Liver (tissue), 9 donors: ENCODE measurements around the gene ZNF577. TPM values are rescaled to one million over a fixed set of nuclear protein-coding genes. Genes with fewer than 3 reads are reported as not detected.

Experiments used
- DNase-seq: peaks from one replicate; pipeline ENCODE4 v3.0.0-alpha.2; 2017; ENCODE audit warnings: low spot score
- H3K27ac ChIP-seq, 2 donors: one replicate each; pipeline ENCODE4 v1.7.0; 2013; ENCODE audit warnings: inconsistent platforms in 2 of 2, low read length in 2 of 2, control low read depth in 1 of 2, low read depth in 1 of 2, mild to moderate bottlenecking in 1 of 2
- H3K27me3 ChIP-seq, 4 donors: one replicate each; pipeline versions ENCODE4 v1.6.1 to v1.7.0; 2013; ENCODE audit warnings: low read length in 3 of 4, inconsistent platforms in 1 of 4, mild to moderate bottlenecking in 1 of 4, moderate library complexity in 1 of 4; ENCODE audit not compliant: control insufficient read depth in 4 of 4, insufficient read depth in 4 of 4
- H3K36me3 ChIP-seq, 4 donors: one replicate each; pipeline versions ENCODE4 v1.6.1 to v1.7.0; 2013; ENCODE audit warnings: low read length in 3 of 4, mild to moderate bottlenecking in 3 of 4, low read depth in 1 of 4, moderate library complexity in 1 of 4; ENCODE audit not compliant: control insufficient read depth in 4 of 4, insufficient read depth in 3 of 4
- H3K4me1 ChIP-seq, 4 donors: one replicate each; pipeline versions ENCODE4 v1.6.1 to v1.7.0; 2013; ENCODE audit warnings: low read length in 3 of 4, mild to moderate bottlenecking in 3 of 4, moderate library complexity in 1 of 4; ENCODE audit not compliant: control insufficient read depth in 4 of 4, insufficient read depth in 4 of 4
- H3K4me3 ChIP-seq, 3 donors: one replicate each; pipeline versions ENCODE4 v1.6.1 to v1.7.0; 2013; ENCODE audit warnings: low read length in 3 of 3, control low read depth in 1 of 3, low read depth in 1 of 3, mild to moderate bottlenecking in 1 of 3
- H3K9ac ChIP-seq, 2 donors: one replicate each; pipeline ENCODE4 v1.7.0; 2013; ENCODE audit warnings: low read length in 2 of 2, mild to moderate bottlenecking in 2 of 2, moderate library complexity in 2 of 2, control low read depth in 1 of 2, low read depth in 1 of 2
- H3K9me3 ChIP-seq, 4 donors: one replicate each; pipeline versions ENCODE4 v1.6.1 to v1.7.0; 2013; ENCODE audit warnings: low read length in 3 of 4; ENCODE audit not compliant: control insufficient read depth in 4 of 4
- EGR1 ChIP-seq, 2 donors: IDR thresholded peaks; 2 replicates each; pipeline ENCODE4 v1.6.1; 2016 to 2018; ENCODE audit warnings: antibody characterized with exemption in 2 of 2, low read depth in 2 of 2
- FOXA1 ChIP-seq: IDR thresholded peaks from 2 replicates; pipeline ENCODE4 v1.6.1; 2016; ENCODE audit warnings: antibody characterized with exemption
- FOXA2 ChIP-seq: IDR thresholded peaks from 2 replicates; pipeline ENCODE4 v1.6.1; 2016; ENCODE audit warnings: antibody characterized with exemption
- GABPA ChIP-seq, 2 donors: IDR thresholded peaks in 1 of 2; conservative IDR thresholded peaks in 1 of 2; 2 replicates each; pipeline ENCODE4 v1.6.1; 2016; ENCODE audit warnings: antibody characterized with exemption in 2 of 2, mild to moderate bottlenecking in 1 of 2, moderate library complexity in 1 of 2
- HNF4A ChIP-seq, 2 donors: conservative IDR thresholded peaks; 2 replicates each; pipeline ENCODE4 v1.6.1; 2016; ENCODE audit warnings: antibody characterized with exemption in 2 of 2, mild to moderate bottlenecking in 2 of 2
- RAD21 ChIP-seq, 2 donors: IDR thresholded peaks; 2 replicates each; pipeline ENCODE4 v1.6.1; 2016; ENCODE audit warnings: antibody characterized with exemption in 2 of 2, mild to moderate bottlenecking in 2 of 2
- REST ChIP-seq: IDR thresholded peaks from 2 replicates; pipeline ENCODE4 v1.6.1; 2016; ENCODE audit warnings: antibody characterized with exemption, mild to moderate bottlenecking
- RXRA ChIP-seq, 2 donors: IDR thresholded peaks; 2 replicates each; pipeline ENCODE4 v1.6.1; 2017 to 2018; ENCODE audit warnings: antibody characterized with exemption in 2 of 2, mild to moderate bottlenecking in 1 of 2
- SP1 ChIP-seq: IDR thresholded peaks from 2 replicates; pipeline ENCODE4 v1.6.1; 2018; ENCODE audit warnings: antibody characterized with exemption, mild to moderate bottlenecking
- TAF1 ChIP-seq: conservative IDR thresholded peaks from 2 replicates; pipeline ENCODE4 v1.6.1; 2016; ENCODE audit warnings: antibody characterized with exemption, mild to moderate bottlenecking
- YY1 ChIP-seq: IDR thresholded peaks from 2 replicates; pipeline ENCODE4 v1.6.1; 2016; ENCODE audit warnings: antibody characterized with exemption, mild to moderate bottlenecking
- WGBS: extraction: QIAGEN DNeasy Blood & Tissue Kit; methylation state at CpG from one replicate; pipeline ENCODE4 v1.1.7; 2013; 5-methylcytosine and 5-hydroxymethylcytosine counted together
- polyA plus RNA-seq, 2 donors: library from polyadenylated mRNA; stranded (reverse) in 1 of 2; unstranded in 1 of 2; fragments of 200-250 nt in 1 of 2; fragments of >200 nt in 1 of 2; fragmentation: Nextera tagmentation in 1 of 2; extraction: Ambion mirVana in 1 of 2; gene quantifications; one replicate each; pipeline versions ENCODE4 v1.2.1 to v1.2.3, GENCODE V29; 2013 to 2015
- total RNA-seq, 2 donors: library from RNA; depleted of rRNA; stranded (reverse); fragments of >200 nt; gene quantifications; one replicate each; pipeline ENCODE4 v1.2.3, GENCODE V29; 2014
- TF ChIP-seq, protein P1 (sequence below): IDR thresholded peaks from 2 replicates; pipeline ENCODE4 v1.6.1; 2016; ENCODE audit warnings: antibody characterized with exemption
- TF ChIP-seq, protein P2 (sequence below): fragments of 150-350 bp; IDR thresholded peaks from 2 replicates; pipeline ENCODE4 v1.5.1; 2017; ENCODE audit warnings: improper control_type of control experiment, low read depth, low read length; ENCODE audit not compliant: missing input control
- TF ChIP-seq, protein P3 (sequence below): IDR thresholded peaks from 2 replicates; pipeline ENCODE4 v1.6.1; 2016; ENCODE audit warnings: antibody characterized with exemption
- donor health status: healthy.
- donor health status: healthy.
- donor health status: healthy.
- donor health status: healthy.
- donor health status: healthy.

The ZNF577 gene
- total and polyA plus RNA-seq, 4 donors: 2.0 to 5.4 (median 2.8) TPM

DNA sequence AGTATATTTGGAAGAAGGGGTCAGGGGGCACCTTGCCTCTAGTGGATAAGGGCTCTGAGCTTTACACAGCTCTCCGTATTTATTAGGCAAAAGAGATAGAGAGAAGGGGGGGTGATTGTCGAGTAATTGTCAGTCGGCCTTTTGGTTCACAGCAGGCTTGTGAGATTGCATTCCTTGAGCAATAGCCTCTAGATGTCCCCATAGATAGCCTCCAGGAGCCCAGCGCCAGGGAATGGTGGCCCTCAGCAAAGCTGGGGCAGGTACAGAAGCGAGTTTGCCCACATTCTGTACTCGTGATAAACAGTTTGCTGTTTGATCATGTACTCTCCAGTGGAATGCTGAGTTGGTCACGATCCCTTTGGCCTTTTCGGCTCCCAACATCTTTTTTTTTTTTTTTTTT, 44.2 kb upstream of the ZNF577 start:
- peaks cover 18 to 36% (median 35%) of the 10 kb centered on the region in 4 donors for H3K9me3 ChIP-seq
- H3K4me3 ChIP-seq: peak overlapping the region in 2 of 3 donors; percentile 34 to 48
- peaks cover 19 to 62% (median 59%) of the 10 kb centered on the region in 4 donors for H3K36me3 ChIP-seq
- DNase-seq: no peak
- no peak overlapping the region for H3K9ac ChIP-seq
- H3K27me3 ChIP-seq: no peaks in the 10 kb centered on the region
- 97% methylated on average over 8 of the region's 8 CpGs for WGBS
- H3K27ac ChIP-seq: no peak overlapping the region
- peaks cover 3 to 7% (median 5%) of the 10 kb centered on the region in 4 donors for H3K4me1 ChIP-seq
- TF ChIP-seq REST: no peak
- TF ChIP-seq HNF4A (conservative IDR thresholded peaks at IDR 0.05): no peak
- TF ChIP-seq, protein P1, sequence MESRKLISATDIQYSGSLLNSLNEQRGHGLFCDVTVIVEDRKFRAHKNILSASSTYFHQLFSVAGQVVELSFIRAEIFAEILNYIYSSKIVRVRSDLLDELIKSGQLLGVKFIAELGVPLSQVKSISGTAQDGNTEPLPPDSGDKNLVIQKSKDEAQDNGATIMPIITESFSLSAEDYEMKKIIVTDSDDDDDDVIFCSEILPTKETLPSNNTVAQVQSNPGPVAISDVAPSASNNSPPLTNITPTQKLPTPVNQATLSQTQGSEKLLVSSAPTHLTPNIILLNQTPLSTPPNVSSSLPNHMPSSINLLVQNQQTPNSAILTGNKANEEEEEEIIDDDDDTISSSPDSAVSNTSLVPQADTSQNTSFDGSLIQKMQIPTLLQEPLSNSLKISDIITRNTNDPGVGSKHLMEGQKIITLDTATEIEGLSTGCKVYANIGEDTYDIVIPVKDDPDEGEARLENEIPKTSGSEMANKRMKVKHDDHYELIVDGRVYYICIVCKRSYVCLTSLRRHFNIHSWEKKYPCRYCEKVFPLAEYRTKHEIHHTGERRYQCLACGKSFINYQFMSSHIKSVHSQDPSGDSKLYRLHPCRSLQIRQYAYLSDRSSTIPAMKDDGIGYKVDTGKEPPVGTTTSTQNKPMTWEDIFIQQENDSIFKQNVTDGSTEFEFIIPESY: no peak
- TF ChIP-seq, protein P2, sequence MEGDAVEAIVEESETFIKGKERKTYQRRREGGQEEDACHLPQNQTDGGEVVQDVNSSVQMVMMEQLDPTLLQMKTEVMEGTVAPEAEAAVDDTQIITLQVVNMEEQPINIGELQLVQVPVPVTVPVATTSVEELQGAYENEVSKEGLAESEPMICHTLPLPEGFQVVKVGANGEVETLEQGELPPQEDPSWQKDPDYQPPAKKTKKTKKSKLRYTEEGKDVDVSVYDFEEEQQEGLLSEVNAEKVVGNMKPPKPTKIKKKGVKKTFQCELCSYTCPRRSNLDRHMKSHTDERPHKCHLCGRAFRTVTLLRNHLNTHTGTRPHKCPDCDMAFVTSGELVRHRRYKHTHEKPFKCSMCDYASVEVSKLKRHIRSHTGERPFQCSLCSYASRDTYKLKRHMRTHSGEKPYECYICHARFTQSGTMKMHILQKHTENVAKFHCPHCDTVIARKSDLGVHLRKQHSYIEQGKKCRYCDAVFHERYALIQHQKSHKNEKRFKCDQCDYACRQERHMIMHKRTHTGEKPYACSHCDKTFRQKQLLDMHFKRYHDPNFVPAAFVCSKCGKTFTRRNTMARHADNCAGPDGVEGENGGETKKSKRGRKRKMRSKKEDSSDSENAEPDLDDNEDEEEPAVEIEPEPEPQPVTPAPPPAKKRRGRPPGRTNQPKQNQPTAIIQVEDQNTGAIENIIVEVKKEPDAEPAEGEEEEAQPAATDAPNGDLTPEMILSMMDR: no peak
- TF ChIP-seq, protein P3, sequence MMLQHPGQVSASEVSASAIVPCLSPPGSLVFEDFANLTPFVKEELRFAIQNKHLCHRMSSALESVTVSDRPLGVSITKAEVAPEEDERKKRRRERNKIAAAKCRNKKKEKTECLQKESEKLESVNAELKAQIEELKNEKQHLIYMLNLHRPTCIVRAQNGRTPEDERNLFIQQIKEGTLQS: no peak
- TF ChIP-seq RAD21 (IDR thresholded peaks at IDR 0.05): no peak
- TF ChIP-seq YY1: no peak
- TF ChIP-seq EGR1 (IDR thresholded peaks at IDR 0.05; ENCODE audit: low read depth in 2 of 2): no peak
- TF ChIP-seq RXRA (IDR thresholded peaks at IDR 0.05): no peak
- no peak for TF ChIP-seq FOXA1
- TF ChIP-seq TAF1: no peak
- no peak for TF ChIP-seq GABPA (IDR thresholded peaks at IDR 0.05 in 1 of 2, conservative IDR thresholded peaks at IDR 0.05 in 1 of 2)

GRCh38 chr19:51927859-51928258, 40.1 kb upstream of the ZNF577 start:
- Histone ChIP-seq H3K27ac (no peak overlapping the region), H3K36me3 (peaks cover 0 to 30% (median 25%) of the 10 kb centered on the region in 4 donors), H3K27me3 (no peaks in the 10 kb centered on the region), H3K4me1 (peaks cover 3 to 10% (median 5%) of the 10 kb centered on the region in 4 donors), H3K4me3 (peak overlapping the region; percentile 68 to 95 (median 78)), H3K9ac (peak overlapping the region; percentile 69 to 76), H3K9me3 (peaks cover 9 to 23% (median 22%) of the 10 kb centered on the region in 4 donors)
- TF ChIP-seq SP1 (no peak), FOXA2 (no peak), TAF1 (no peak)
- no peak for DNase-seq
- WGBS: 40% methylated on average over 13 of the region's 13 CpGs
